ENCODE results near the gene RND2. TPM values are rescaled to one million over a fixed set of nuclear protein-coding genes. Genes with fewer than 3 reads are reported as not detected.

RND2 gene
- total and polyA plus RNA-seq, 2 donors (not counting 1 experiment from before 2014, with no cell fraction given): 0.24 to 0.44 TPM

DNA sequence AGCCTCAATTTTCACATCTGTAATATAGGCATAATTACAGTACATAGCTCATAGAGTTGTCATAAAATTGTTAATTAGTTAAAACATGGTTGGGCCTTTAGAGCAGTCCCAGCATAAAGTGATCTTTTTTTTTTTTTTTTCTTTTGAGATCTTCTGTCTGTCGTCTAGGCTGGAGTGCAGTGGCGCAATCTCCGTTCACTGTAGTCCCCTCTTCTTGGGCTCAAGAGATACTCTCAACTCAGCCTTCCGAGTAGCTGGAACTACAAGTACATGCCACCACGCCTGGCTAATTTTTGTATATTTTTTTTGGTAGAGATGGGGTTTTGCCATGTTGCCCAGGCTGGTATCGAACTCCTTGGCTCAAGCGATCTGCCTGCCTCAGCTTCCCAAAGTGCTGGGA is 31.0 kb downstream of the RND2 start:
- Histone ChIP-seq H3K36me3 (replicated peaks in 1 of 2; ENCODE audit: control extremely low read depth in 1 of 2, control insufficient read depth in 1 of 2, extremely low read depth in 1 of 2, insufficient read depth in 2 of 2, low read length in 1 of 2) (no peaks in the 10 kb centered on the region), H3K79me2 (ENCODE audit: control insufficient read depth, insufficient read depth, low read length) (no peaks in the 10 kb centered on the region), H3K9ac (ENCODE audit: low read length) (no peak overlapping the region), H3K9me3 (ENCODE audit: control extremely low read depth in 1 of 3, control insufficient read depth in 2 of 3, insufficient read depth in 1 of 3, low read length in 2 of 3) (no peaks in the 10 kb centered on the region), H2AFZ (ENCODE audit: insufficient read depth, low read depth, low read length, poor library complexity, severe bottlenecking) (no peak overlapping the region), H4K20me1 (ENCODE audit: control insufficient read depth, insufficient read depth, low read length, poor library complexity, severe bottlenecking) (no peaks in the 10 kb centered on the region), H3K27me3 (replicated peaks in 1 of 4; ENCODE audit: control extremely low read depth in 1 of 4, control insufficient read depth in 3 of 4, insufficient read depth in 4 of 4, low read length in 3 of 4) (no peaks in the 10 kb centered on the region), H3K4me1 (ENCODE audit: control insufficient read depth in 2 of 2, insufficient read depth in 2 of 2, low read length in 2 of 2) (no peaks in the 10 kb centered on the region), H3K4me3 (ENCODE audit: control extremely low read depth in 1 of 5, extremely low read depth in 1 of 5, insufficient read depth in 1 of 5, low read depth in 2 of 5, low read length in 4 of 5) (no peak overlapping the region), H3K27ac (ENCODE audit: low read length in 2 of 2) (no peak overlapping the region), H3K4me2 (replicated peaks; ENCODE audit: low read depth, low read length, poor library complexity, severe bottlenecking) (no peak overlapping the region)
- Mint-ChIP-seq H3K9me3 (ENCODE audit: insufficient read depth) (no peaks in the 10 kb centered on the region), H3K4me3 (no peak overlapping the region), H3K27me3 (no peaks in the 10 kb centered on the region), H3K27ac (no peak overlapping the region), H3K4me1 (no peaks in the 10 kb centered on the region)
- ATAC-seq (ENCODE audit: low read depth) (no peak), DNase-seq (no peak)
- TF ChIP-seq, protein P1, sequence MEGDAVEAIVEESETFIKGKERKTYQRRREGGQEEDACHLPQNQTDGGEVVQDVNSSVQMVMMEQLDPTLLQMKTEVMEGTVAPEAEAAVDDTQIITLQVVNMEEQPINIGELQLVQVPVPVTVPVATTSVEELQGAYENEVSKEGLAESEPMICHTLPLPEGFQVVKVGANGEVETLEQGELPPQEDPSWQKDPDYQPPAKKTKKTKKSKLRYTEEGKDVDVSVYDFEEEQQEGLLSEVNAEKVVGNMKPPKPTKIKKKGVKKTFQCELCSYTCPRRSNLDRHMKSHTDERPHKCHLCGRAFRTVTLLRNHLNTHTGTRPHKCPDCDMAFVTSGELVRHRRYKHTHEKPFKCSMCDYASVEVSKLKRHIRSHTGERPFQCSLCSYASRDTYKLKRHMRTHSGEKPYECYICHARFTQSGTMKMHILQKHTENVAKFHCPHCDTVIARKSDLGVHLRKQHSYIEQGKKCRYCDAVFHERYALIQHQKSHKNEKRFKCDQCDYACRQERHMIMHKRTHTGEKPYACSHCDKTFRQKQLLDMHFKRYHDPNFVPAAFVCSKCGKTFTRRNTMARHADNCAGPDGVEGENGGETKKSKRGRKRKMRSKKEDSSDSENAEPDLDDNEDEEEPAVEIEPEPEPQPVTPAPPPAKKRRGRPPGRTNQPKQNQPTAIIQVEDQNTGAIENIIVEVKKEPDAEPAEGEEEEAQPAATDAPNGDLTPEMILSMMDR (IDR thresholded peaks at IDR 0.05): no peak
- CTCF ChIA-PET: interaction anchor here (0.6 to 0.7 kb wide), 4 partner anchors 94 to 696 kb away, joined by 3 to 5 read pairs (median 4); no protein-coding TSS in a partner anchor
- POLR2A ChIA-PET: no interaction called here
- 100% methylated on average over 5 of the region's 7 CpGs for WGBS (ENCODE audit: insufficient coverage)
- intact Hi-C loops (cut with micrococcal nuclease): no loop called here

DNA sequence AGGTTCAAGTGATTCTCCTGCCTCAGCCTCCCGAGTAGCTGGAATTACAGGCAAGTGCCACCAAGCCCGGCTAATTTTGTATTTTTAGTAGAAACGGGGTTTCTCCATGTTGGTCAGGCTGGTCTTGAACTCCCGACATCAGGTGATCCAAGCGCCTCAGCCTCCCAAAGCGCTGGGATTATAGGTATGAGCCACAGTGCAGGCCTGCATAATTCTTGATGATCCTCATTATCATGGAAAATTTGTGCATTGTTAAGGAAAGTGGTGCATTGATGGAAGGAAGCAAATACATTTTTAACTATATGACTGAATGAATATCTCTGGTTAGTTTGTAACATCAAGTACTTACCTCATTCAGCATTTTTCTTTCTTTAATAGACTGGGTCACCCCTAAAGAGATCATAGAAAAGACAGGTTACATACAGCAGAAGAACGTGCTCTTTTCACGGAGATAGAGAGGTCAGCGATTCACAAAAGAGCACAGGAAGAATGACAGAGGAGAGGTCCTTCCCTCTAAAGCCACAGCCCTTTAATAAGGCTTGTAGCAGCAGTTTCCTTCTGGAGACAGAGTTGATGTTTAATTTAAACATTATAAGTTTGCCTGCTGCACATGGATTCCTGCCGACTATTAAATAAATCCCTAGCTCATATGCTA is 38.1 kb downstream of the RND2 start:
- Histone ChIP-seq H3K27ac (ENCODE audit: low read length in 2 of 2) (no peak overlapping the region), H3K79me2 (ENCODE audit: control insufficient read depth, insufficient read depth, low read length) (no peaks in the 10 kb centered on the region), H3K27me3 (replicated peaks in 1 of 4; ENCODE audit: control extremely low read depth in 1 of 4, control insufficient read depth in 3 of 4, insufficient read depth in 4 of 4, low read length in 3 of 4) (no peaks in the 10 kb centered on the region), H3K4me1 (ENCODE audit: control insufficient read depth in 2 of 2, insufficient read depth in 2 of 2, low read length in 2 of 2) (no peaks in the 10 kb centered on the region), H3K4me2 (replicated peaks; ENCODE audit: low read depth, low read length, poor library complexity, severe bottlenecking) (no peak overlapping the region), H3K4me3 (ENCODE audit: control extremely low read depth in 1 of 5, extremely low read depth in 1 of 5, insufficient read depth in 1 of 5, low read depth in 2 of 5, low read length in 4 of 5) (no peak overlapping the region), H3K9ac (ENCODE audit: low read length) (no peak overlapping the region), H4K20me1 (ENCODE audit: control insufficient read depth, insufficient read depth, low read length, poor library complexity, severe bottlenecking) (no peaks in the 10 kb centered on the region), H3K36me3 (replicated peaks in 1 of 2; ENCODE audit: control extremely low read depth in 1 of 2, control insufficient read depth in 1 of 2, extremely low read depth in 1 of 2, insufficient read depth in 2 of 2, low read length in 1 of 2) (no peaks in the 10 kb centered on the region), H3K9me3 (ENCODE audit: control extremely low read depth in 1 of 3, control insufficient read depth in 2 of 3, insufficient read depth in 1 of 3, low read length in 2 of 3) (no peaks in the 10 kb centered on the region), H2AFZ (ENCODE audit: insufficient read depth, low read depth, low read length, poor library complexity, severe bottlenecking) (no peak overlapping the region)
- DNase-seq: no peak
- ATAC-seq (ENCODE audit: low read depth): no peak
- ChIA-PET POLR2A (interaction anchor here (0.6 kb wide), 1 partner anchor 11 kb away, joined by 4 read pairs; no protein-coding TSS in a partner anchor), CTCF (no interaction called here)
- H3K27ac Mint-ChIP-seq: no peak overlapping the region
- H3K9me3 Mint-ChIP-seq (ENCODE audit: insufficient read depth): no peaks in the 10 kb centered on the region
- intact Hi-C loops (cut with micrococcal nuclease): no loop called here
- H3K4me1 Mint-ChIP-seq: no peaks in the 10 kb centered on the region
- TF ChIP-seq, protein P1 (IDR thresholded peaks at IDR 0.05): no peak
- no peak for TF ChIP-seq EZH2 (IDR thresholded peaks at IDR 0.05; ENCODE audit: borderline replicate concordance, insufficient read depth, low read depth, low read length, poor library complexity, severe bottlenecking)
- WGBS (ENCODE audit: insufficient coverage): 98% methylated on average over 6 of the region's 10 CpGs
- no peaks in the 10 kb centered on the region for H3K27me3 Mint-ChIP-seq
- H3K4me3 Mint-ChIP-seq: no peak overlapping the region

Data from B cell (primary cell).